ENCODE data around the gene CFAP61.
"Not testable (repeated sequence)": the region's sequence is repeated elsewhere in the genome, so short reads cannot be mapped to it uniquely, and the experiment has no call there.

CFAP61 gene

DNA sequence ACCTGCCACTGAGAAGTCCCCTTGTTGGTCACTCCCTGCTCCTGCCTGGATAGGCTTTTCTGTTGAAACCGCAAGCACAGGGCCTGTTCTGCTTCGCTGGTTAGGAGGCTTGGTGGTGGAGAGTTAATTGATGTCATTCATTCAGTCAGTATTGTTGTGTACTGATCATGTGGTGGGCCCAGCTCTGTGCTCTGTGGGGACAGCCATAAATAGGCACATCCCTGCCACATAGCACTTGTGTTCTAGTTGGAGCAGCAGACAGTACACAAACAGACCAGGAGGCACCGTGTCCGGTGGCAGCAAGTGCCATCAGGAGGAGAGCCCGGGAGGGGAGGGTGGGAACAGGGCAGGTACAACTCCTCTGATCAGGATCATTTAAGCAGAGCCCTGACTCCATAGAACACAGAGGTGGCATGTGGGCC, 160.4 kb downstream of the CFAP61 start:
- no peak for DNase-seq

DNA sequence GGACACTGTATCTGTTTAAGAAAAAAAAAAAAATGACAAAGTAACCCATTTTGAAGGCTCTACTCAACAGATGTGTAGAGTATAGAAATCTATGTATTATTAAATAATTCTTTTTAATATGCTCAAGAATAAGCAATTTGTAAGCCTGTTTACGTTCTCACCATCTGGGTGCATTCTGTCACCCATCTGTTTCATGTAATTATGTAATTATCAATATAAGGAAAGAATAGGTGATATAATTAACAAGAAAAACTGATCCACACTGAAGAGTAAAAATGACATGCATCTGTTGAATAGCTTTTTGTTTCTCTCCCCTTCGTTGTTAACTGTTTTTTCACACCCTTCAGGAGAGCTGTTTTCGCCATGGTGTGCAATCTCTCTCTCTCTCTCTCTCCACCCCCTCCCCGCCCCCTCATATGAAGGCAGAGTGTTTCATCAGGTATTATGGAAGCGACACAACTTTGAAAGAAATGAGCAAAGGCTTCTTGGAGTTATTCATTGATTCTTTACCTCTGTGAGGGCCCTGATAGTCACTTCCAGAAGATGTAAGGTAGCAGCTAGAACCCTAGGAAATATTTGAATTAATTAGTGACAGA, 161.3 kb downstream of the CFAP61 start:
- DNase-seq: no peak

DNA sequence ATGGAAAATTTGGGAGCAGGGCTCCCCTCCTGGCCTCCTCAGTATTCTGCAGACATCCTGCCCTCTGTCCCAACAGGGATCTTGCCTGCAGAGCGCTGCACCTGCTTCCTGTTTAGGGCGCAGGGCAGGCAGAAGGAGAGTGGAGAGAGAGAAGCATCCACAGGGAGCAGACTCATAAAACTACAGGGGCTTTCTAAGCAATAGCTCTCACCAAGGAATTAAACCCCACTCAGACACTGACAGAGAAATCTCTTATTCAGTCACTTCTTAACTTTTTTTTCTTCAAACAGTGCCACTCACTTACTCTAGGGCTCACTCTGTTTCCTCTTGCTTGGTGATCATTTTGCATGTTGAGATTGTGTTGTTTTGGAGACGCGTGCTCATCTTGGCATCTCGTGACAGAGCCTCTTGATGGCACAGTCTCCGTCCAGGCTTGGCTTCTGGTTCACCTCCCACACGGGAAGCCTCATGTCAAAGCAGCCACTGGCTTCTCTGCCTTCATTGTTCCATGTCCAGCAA, 162.5 kb downstream of the CFAP61 start:
- DNase-seq: no peak

DNA sequence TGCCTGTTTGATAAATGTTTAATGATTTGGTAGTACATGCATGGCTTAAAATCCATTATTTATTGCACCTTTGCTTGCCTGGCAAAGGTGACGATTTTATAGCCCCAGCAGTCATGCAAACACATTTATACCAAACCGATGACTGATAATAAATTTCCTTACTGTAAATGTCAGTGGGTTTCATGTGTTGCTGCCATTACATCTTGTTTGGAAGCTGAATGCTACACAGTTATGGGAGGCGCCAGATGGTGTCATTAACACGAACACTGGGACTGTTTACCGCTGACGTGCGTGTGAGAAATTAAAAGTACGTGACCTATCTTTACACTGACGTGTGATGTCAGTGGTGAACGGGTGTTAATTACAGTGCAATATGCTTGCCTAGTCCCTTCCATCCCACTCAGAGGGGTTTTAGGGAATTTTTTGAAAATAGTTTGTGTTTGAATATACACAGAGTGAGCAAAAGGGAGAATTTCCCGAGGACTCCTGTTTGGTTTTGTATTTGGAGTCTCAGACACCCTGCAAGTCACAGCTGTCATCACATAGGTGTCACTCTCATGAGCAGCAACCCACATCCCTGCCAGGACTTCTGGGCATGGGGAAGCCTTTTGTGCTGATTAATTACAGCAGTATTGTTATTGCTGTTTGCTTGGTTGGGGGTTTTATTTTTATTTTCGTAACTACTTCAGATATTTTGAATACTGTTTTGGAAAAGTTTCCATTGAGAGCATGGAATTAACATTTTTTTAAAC, 163.8 kb downstream of the CFAP61 start:
- DNase-seq: no peak

DNA sequence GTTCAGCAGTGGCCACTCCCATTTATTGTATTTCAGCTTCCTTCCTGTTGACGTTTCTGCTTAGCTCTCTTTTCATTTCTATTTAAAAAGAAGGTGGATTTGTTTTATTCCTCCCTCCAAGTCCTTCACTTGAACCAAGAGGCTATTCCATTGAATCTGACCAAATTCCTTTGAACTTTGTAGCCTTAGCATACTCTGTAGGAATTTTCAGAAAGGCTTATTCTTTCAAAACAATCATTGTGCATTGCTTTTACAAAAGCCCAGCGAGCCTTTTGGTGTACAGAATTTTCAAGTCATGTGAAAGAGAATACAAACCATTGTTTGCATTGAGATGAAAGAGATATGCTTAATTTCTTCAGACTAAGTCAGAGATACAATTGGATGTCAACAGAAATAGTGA, 164.6 kb downstream of the CFAP61 start:
- DNase-seq: no peak

DNA sequence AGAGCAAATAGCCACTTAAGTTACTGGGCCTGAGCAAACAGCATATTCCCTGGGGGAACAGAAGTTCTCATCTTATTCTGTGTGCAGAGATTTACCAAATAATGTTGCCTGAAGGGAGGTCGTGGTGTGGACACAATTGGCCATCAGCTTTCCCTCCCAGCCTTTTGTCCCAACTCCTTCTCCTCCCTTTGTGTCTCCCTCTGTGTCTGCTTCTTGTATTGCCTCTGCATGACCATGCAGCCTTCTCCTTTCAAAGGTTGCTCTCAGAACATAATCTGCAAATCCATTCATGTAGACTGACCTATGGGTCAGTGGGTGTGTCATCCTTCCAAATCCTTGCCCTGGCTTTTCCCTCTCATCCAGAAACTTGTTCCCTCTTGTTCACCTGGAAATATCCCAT, 165.3 kb downstream of the CFAP61 start:
- DNase-seq: no peak

DNA sequence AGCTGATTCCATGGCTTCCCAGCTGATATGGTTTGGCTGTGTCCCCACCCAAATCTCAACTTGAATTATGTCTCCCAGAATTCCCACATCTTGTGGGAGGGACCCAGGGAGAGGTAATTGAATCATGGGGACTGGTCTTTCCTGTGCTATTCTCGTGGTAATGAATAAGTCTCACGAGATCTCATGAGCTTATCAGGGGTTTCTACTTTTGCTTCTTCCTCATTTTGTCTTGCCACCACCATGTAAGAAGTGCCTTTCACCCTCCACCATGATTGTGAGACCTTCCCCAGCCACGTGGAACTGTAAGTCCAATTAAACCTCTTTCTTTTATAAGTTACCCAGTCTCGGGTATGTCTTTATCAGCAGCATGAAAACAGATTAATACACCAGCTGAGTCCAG, 165.8 kb downstream of the CFAP61 start:
- not testable (repeated sequence) for DNase-seq

DNA sequence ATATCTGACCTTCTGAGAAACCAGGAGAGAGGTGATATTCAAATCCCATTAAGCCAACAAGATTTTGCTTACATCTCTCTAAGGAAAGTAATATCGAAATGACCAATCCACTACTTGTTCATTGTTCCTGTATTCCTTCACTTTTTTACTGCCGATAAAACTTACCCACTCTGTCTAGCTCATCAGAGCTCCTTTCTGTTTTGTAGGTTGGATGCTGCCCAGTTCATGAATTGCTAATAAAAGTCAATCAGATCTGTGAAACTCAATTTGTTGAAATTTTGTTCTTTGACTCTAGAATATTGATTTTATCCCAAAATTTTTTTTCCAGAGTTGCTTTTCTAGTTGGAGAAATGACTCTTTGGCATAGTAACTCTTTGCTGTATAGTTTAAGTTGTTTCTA, 166.7 kb downstream of the CFAP61 start:
- no peak for DNase-seq

DNA sequence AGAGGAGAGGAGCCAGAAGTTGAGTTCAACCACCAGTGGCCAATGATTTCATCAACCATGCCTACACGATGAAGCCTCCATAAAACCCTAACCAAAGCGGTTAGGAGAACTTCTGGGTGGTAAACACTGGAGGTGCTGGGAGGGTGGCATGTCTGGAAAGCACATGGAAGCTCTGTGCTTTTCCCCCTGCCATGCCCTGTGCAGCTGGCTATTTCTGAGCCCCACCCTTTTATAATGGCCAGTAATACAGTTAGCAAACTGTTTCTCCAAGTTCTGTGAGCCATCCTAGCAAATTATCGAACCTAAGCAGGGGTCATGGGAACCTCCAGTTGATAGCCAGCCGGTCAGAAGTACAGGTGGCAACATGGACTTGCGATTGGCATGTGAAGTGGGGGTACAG, 167.8 kb downstream of the CFAP61 start:
- DNase-seq: no peak

DNA sequence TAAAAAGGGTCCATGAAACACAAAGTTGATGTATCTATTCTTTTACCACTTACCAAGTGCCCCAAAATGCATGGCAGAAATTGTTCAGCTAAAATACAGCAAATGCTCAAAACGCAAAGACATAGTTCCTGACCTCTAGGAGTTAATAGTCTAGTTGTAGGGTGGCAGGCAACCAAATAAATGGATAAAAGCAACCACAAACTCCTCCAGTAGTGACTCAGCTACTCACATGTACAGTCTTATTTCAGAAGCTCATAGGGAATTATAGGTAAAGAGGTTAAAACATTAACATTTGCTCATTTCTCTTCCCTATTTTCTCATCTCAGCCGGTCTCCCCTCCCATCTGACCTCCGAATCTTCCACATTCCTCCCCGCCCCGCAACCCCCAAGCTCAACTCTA, 171.6 kb downstream of the CFAP61 start:
- no peak for DNase-seq

DNA sequence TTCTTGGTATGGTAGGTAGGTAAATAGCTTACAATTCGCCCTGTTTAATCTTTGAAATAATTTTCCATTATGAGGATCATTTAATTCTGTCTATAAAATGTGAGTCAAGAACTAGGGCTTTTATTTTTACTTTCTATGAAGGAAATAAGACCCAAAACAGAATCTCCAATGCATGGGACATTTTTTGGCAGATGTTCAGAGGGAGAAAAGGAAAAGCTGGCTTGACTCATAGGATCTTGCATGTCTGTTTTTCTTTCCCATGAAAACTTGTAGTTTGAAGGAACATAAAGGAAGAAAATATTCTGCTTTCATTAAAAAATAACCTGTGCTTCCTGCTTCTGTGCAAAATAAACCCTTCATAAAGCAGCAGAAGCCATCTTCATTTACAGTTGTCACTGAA, 172.5 kb downstream of the CFAP61 start:
- DNase-seq: no peak

DNA sequence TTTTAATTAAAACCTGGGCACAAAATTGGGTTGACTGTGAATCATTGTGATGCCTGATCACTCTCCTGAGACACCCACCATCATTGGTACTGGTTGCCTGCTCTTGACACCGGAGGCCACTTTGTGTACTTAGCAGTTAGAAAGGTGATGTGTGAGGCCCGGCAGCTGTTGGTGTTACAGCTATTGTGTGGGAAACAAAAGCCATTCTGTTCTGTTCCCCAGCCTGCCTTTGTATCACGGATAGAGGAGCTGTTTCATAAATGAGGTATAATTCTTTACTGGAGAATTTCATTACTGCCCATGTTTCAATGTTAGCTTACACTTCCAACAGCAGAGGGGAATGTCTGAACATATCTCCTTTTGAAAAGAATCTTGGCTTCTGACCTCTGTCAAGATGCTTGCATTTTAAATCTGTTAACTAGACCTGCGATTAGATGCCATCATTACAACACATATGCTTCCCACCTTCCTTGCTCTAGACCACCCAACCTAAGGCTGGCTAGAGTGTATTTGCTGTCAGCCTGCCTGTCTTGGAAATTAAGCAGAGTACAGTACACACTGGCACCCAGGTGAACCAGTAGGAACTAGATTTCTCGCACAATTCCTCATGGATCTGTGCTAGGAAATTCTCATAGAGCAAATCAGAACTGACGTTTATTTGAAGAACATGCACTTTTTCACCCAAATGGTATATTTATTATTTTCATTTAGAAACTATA, 173.2 kb downstream of the CFAP61 start:
- DNase-seq: no peak

DNA sequence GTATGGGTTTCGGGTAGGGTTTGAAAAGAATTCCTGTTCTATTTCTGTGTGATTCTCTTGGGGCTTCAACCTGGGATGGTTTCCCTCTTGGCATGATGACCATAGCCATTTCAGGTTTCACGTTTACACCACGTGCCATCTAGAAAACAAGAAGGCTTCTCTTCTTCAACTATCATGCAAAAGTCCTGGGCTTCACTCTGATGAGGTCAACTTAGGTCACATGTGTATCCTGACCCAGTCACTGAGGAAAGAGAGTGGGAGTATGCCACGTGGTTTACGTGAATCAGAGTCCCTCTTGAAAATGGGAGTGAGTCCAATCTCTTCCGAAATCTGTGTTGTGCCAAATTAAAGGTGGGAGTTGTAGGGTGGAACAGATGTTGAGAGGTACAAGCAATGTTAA, 174.2 kb downstream of the CFAP61 start:
- no peak for DNase-seq

DNA sequence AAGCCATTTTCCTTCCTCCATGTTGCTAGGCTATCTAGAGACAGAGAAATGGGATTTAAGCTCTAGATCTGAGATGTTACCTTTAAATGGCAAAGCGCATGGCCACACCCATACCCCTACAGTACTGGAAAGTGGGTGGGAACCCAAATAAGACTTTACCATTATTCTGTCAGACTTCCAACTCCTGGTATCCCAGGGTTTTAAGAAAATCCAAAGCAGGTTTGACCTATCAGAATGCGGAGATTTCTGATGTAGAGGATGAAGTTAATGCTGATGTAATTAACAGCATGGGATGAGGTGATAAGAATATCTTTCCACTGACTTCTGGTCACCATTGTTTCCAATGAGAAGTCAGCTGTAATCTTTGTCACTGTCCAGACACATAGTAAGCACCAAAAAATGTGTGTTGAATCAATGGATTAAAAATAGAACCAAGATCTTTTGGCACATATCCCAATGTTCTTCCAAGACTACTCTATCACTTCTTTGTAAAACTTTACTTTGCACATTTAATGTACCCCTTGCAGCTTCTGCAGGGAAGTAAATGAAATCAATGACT, 174.8 kb downstream of the CFAP61 start:
- no peak for DNase-seq

DNA sequence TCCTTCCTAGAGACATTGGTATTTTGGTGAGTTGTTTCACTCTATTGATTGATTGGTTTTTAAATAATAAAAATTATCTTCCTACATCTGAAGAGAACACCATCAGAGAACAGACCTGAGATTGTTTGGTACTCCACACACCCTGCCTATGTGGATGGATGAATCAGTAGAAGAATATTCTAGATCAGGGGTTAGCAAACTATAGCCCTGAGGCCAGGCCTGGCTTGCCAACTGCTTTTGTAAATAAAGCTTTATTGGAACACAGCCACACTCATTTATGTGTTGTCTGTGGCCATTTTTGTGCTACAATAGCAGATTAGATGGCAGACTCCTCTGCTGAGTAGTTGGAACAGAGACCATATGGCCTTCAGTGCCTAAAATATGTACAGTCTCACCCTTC, 176.0 kb downstream of the CFAP61 start:
- DNase-seq: no peak

DNA sequence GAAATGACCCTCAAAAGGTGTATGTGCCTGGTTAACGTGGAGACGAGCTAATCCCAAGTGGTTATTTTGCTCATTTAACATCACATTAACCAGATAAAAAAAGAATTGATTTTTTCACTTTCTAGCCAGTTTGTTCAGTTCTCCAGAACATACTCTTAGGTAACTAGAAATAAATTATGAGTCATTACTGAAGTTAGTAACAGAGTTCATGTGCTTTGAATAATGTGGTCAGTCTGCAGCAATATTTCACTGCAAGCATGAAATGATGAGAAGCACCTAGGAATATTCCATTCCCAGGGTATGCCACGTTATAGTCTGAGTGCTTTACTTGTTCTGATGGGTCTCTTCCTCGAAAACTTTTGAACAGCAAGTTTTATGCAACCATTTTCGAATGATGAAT, 177.3 kb downstream of the CFAP61 start:
- DNase-seq: no peak

DNA sequence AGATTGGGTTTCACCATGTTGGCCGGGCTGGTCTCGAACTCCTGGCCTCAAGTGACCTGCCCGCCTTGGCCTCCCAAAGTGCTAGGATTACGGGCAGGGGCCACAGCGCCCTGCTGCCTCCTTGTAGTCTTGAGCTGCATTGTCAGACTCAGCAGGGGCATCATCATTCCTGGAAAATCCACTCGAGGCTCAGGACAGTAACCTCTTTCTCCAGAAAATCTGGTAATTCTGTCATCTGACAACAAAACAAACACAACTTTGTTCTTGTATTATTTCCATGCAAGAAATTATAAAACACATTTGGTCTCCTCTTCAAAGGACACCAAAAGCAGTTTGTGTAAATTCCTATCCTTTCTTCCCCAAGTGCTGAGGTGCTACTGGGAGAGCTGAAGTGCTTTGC, 178.4 kb downstream of the CFAP61 start:
- DNase-seq: no peak

DNA sequence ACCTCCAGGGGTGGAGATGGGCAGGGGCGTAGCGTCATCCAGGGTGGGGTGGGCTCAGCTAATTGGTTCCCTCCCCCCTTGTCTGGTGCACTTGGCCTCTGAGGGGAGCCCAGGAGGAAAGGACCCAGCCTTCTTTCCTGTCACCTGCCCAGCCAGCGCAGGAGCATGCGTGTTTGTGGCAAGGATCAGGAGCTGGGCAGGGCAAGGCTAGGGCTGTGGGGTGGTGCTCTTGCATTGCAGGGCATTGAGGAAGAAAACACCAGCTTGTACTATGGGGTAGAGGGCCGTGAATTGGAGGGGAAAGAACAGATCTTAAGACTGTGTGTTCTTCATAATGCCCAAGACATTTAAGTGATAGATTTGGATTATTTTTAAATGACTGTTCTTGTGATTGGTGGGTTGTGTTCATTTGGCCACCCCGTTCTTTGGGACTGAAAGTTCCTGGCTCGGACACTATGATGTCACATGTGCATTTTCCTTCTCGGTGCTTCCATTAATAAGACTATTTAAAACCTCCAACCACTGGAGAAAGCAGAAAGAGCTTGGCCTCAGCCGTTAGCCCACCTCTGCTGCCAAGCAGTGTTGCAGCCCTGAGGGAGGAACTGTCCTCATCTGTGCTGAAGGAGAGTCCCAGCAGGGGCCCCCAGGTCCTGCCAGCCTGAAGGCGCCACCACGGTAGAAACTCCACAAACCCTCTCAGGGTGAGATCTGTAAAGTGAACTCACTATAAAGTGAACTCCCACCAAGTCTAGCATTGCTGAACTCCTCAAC, 179.4 kb downstream of the CFAP61 start:
- no peak for DNase-seq

DNA sequence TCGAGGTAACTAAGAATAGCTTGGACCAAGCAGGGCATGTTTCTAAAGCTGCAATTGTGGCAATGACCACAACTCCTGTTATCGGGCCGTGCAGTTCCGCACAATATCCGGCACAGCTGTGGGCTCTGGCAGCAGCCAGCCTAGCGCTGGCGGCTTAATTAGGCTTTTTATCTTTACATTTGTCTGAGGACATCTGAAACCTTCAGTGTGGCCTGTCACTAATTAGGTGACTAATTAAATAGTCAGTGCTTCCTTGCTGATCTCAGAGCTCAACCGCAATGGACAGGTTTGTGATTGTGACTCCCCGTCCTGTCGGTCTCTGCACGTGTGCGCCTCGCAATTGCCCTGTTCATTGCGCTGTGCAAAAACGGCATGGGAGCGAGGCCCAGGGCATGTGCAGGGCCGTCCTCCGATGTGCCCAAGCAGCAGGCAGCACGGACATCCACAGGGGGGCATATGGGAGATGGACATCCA, 180.7 kb downstream of the CFAP61 start:
- DNase-seq: no peak

DNA sequence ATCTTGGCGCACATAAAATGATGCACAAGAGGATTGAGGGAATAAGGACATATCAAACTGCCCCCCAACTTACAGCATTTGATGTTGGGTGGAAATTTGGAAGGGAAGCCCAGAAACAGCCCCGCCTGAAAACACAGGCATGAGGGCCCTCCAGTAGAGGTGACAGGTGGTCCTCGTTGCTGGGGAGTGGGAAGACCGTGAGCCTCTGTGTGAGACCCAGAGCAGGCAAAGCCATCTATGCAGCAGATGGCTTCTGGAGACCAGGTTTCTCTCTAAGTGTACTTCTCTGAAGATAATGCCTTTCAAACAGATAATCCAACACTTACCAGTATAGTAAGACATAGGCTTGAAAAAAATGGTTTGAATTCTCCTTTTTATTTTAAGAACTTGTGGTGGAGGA, 183.3 kb downstream of the CFAP61 start:
- DNase-seq: no peak

DNA sequence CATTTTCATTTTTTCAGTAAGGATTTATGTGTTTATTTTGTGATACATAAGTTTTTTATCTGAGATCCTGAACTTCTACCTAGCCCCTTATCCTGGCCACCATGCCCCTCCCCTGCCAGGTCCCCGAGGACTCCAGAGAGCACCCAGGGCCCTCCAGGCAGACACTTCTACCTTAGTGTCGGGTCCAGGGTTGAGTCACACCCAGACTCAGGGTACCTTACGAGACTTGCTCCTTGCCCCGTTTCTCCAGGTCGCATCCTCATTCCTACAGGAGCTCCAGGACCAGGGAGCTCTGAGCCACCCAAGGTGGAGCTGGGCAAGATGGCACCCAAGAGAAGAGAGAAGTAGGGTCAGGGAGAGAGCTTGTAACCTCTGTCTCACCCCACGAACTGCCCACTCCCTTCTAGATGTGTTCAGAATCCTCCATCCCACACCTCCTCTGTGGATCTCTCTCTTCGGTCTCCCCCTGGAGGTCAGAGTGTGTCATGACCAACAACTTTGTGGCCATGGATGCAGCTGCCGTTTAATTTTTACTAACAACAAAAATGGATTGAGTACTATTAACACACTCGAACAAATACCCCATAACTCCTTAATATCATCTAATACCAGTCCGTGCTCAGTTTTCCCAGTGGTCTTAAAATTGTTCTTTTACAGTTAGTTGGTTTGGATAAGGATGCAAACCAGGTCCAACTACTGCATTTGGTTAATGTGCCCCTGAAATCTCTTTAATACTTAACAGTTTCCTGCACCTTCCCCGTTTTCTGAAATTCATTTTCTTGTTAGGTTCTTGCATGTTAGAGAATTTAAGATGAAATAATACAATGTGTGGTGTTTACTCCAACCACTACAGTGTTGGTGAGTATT, 185.0 kb downstream of the CFAP61 start:
- DNase-seq: peak in 2 of 6 experiments; percentile 1 to 12

DNA sequence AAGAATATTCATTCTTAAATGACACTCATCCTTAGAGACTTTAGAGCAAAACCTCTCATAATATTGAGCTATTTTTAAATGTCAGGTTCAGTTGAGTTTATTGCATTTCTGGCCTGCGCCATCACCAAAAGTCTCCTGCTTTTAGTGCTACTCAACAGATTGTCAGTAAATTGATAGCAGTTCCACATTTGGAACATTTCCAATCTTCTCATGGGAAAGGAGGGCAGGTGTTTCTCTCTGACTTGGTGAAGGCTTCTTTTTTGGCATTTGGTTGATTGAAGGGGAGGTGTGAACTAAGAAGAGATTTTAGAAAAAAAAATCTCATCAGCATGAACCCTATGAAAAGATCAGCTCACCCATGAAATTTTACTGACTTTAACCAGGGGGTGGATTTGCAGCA, 189.6 kb downstream of the CFAP61 start:
- no peak for DNase-seq
